ENCODE results near the gene CSK. TPM values are rescaled to one million over a fixed set of nuclear protein-coding genes. Genes with fewer than 3 reads are reported as not detected.

CSK gene
- total RNA-seq, 1 experiment from 2014 or later = 103 TPM

DNA sequence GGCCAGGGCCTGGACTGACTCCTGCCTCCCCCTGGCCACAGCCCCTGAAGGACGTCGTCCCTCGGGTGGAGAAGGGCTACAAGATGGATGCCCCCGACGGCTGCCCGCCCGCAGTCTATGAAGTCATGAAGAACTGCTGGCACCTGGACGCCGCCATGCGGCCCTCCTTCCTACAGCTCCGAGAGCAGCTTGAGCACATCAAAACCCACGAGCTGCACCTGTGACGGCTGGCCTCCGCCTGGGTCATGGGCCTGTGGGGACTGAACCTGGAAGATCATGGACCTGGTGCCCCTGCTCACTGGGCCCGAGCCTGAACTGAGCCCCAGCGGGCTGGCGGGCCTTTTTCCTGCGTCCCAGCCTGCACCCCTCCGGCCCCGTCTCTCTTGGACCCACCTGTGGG is 20.4 kb downstream of the CSK start:
- Histone ChIP-seq H3K4me3 (ENCODE audit: low read depth, low read length, poor library complexity, severe bottlenecking) (no peak overlapping the region), H3K27me3 (replicated peaks; ENCODE audit: insufficient read depth, low read depth, low read length, poor library complexity) (no peaks in the 10 kb centered on the region), H3K36me3 (ENCODE audit: insufficient read depth, low read length, poor library complexity, severe bottlenecking) (peaks cover 40% of the 10 kb centered on the region), H3K4me1 (ENCODE audit: insufficient read depth, low read length, poor library complexity, severe bottlenecking) (no peaks in the 10 kb centered on the region), H3K27ac (ENCODE audit: low read depth, low read length, poor library complexity, severe bottlenecking) (no peak overlapping the region), H3K9me3 (ENCODE audit: low read depth, low read length, poor library complexity, severe bottlenecking) (no peaks in the 10 kb centered on the region)
- CTCF ChIA-PET = no interaction called here
- POLR2A ChIA-PET (ENCODE audit: low non-redundant PET) = no interaction called here
- intact Hi-C loops (cut with micrococcal nuclease; ENCODE audit: unreplicated experiment) = no loop called here
- no peak for TF ChIP-seq EZH2 (IDR thresholded peaks at IDR 0.05; ENCODE audit: borderline replicate concordance, low read depth, low read length, poor library complexity, severe bottlenecking)
- TF ChIP-seq, protein P1, sequence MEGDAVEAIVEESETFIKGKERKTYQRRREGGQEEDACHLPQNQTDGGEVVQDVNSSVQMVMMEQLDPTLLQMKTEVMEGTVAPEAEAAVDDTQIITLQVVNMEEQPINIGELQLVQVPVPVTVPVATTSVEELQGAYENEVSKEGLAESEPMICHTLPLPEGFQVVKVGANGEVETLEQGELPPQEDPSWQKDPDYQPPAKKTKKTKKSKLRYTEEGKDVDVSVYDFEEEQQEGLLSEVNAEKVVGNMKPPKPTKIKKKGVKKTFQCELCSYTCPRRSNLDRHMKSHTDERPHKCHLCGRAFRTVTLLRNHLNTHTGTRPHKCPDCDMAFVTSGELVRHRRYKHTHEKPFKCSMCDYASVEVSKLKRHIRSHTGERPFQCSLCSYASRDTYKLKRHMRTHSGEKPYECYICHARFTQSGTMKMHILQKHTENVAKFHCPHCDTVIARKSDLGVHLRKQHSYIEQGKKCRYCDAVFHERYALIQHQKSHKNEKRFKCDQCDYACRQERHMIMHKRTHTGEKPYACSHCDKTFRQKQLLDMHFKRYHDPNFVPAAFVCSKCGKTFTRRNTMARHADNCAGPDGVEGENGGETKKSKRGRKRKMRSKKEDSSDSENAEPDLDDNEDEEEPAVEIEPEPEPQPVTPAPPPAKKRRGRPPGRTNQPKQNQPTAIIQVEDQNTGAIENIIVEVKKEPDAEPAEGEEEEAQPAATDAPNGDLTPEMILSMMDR (conservative IDR thresholded peaks at IDR 0.05; ENCODE audit: low read depth, low read length) = no peak
- BruUV-seq (replicated peaks) = TSS peak; percentile 43
- no peak for DNase-seq (ENCODE audit: low spot score)

DNA sequence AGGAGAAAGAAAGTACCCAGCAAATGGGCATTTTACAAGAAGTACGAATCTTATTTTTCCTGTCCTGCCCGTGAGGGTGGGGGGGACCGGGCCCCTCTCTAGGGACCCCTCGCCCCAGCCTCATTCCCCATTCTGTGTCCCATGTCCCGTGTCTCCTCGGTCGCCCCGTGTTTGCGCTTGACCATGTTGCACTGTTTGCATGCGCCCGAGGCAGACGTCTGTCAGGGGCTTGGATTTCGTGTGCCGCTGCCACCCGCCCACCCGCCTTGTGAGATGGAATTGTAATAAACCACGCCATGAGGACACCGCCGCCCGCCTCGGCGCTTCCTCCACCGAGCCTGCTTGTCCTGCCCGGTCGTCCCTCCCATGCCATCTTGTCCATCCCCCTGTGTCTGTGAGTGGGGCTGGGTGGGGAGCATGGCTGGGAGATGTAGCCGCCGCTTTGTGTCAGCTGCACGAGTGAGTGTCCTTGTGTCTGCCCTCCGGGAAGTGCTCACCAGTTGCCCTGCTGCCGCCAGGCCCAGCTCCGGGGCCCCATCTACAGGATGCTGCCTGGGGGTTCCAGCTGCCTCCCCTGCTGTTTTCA is 21.1 kb downstream of the CSK start:
- ChIA-PET CTCF (interaction anchor here (0.6 kb wide), 2 partner anchors 32 to 137 kb away, joined by 3 to 4 read pairs; no protein-coding TSS in a partner anchor), POLR2A (ENCODE audit: low non-redundant PET) (no interaction called here)
- H3K9me3 ChIP-seq (ENCODE audit: low read depth, low read length, poor library complexity, severe bottlenecking) = no peaks in the 10 kb centered on the region
- H3K4me1 ChIP-seq (ENCODE audit: insufficient read depth, low read length, poor library complexity, severe bottlenecking) = no peaks in the 10 kb centered on the region
- intact Hi-C loops (cut with micrococcal nuclease; ENCODE audit: unreplicated experiment) = no loop called here
- no peak for TF ChIP-seq EZH2 (IDR thresholded peaks at IDR 0.05; ENCODE audit: borderline replicate concordance, low read depth, low read length, poor library complexity, severe bottlenecking)
- H3K36me3 ChIP-seq (ENCODE audit: insufficient read depth, low read length, poor library complexity, severe bottlenecking) = peaks cover 40% of the 10 kb centered on the region
- H3K27ac ChIP-seq (ENCODE audit: low read depth, low read length, poor library complexity, severe bottlenecking) = no peak overlapping the region
- no peaks in the 10 kb centered on the region for H3K27me3 ChIP-seq (replicated peaks; ENCODE audit: insufficient read depth, low read depth, low read length, poor library complexity)
- H3K4me3 ChIP-seq (ENCODE audit: low read depth, low read length, poor library complexity, severe bottlenecking) = no peak overlapping the region
- BruUV-seq (replicated peaks) = no TSS peak
- DNase-seq (ENCODE audit: low spot score) = no peak

DNA sequence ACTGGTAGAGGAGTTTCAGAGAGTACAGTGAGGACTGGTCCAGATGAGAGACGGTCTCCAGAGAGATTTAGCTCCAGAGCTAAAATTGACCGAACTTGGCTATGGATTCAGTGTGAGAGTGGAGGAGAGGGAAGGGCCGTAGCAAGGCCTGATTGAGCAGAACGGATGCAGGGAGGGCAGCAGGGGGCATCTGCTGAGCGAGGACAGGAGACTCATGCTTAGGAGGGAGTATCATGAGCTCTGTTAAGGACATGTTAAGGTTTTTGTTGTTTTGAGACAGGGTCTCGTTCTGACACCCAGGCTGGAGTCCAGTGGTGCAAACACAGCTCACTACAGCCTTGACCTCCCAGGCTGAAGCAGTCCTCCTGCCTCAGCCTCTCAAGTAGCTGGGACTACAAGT is 23.1 kb downstream of the CSK start:
- CTCF ChIA-PET = no interaction called here
- no peaks in the 10 kb centered on the region for H3K9me3 ChIP-seq (ENCODE audit: low read depth, low read length, poor library complexity, severe bottlenecking)
- intact Hi-C loops (cut with micrococcal nuclease; ENCODE audit: unreplicated experiment) = no loop called here
- TF ChIP-seq EZH2 (IDR thresholded peaks at IDR 0.05; ENCODE audit: borderline replicate concordance, low read depth, low read length, poor library complexity, severe bottlenecking) = no peak
- TF ChIP-seq, protein P1 (conservative IDR thresholded peaks at IDR 0.05; ENCODE audit: low read depth, low read length) = no peak
- POLR2A ChIA-PET (ENCODE audit: low non-redundant PET) = no interaction called here
- H3K36me3 ChIP-seq (ENCODE audit: insufficient read depth, low read length, poor library complexity, severe bottlenecking) = peaks cover 34% of the 10 kb centered on the region
- no peak overlapping the region for H3K4me3 ChIP-seq (ENCODE audit: low read depth, low read length, poor library complexity, severe bottlenecking)
- H3K27ac ChIP-seq (ENCODE audit: low read depth, low read length, poor library complexity, severe bottlenecking) = no peak overlapping the region
- no peak for DNase-seq (ENCODE audit: low spot score)
- no TSS peak for BruUV-seq (replicated peaks)
- H3K27me3 ChIP-seq (replicated peaks; ENCODE audit: insufficient read depth, low read depth, low read length, poor library complexity) = no peaks in the 10 kb centered on the region
- no peaks in the 10 kb centered on the region for H3K4me1 ChIP-seq (ENCODE audit: insufficient read depth, low read length, poor library complexity, severe bottlenecking)

DNA sequence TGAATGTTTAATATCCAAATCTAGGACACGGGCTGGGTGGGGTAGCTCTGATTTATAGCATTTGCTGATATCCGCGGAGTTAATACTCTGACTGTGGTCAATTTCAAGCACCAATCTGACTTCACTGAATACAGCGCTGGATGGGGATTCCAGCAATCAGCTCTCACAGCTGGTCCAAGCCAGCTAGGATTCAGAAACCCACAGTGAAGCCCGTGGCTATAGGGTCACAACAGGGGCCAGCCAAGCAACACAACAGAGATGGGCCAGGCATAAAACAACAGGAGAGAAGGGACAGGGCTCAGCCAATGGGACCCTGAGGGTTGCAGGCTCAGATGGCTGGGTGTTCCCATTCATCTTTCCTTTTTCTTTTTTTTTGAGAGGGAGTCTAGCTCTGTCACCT is 25.4 kb downstream of the CSK start:
- Histone ChIP-seq H3K9me3 (ENCODE audit: low read depth, low read length, poor library complexity, severe bottlenecking) (no peaks in the 10 kb centered on the region), H3K36me3 (ENCODE audit: insufficient read depth, low read length, poor library complexity, severe bottlenecking) (peaks cover 11% of the 10 kb centered on the region), H3K27me3 (replicated peaks; ENCODE audit: insufficient read depth, low read depth, low read length, poor library complexity) (no peaks in the 10 kb centered on the region), H3K4me3 (ENCODE audit: low read depth, low read length, poor library complexity, severe bottlenecking) (no peak overlapping the region), H3K27ac (ENCODE audit: low read depth, low read length, poor library complexity, severe bottlenecking) (no peak overlapping the region), H3K4me1 (ENCODE audit: insufficient read depth, low read length, poor library complexity, severe bottlenecking) (no peaks in the 10 kb centered on the region)
- no peak for DNase-seq (ENCODE audit: low spot score)
- CTCF ChIA-PET = no interaction called here
- intact Hi-C loops (cut with micrococcal nuclease; ENCODE audit: unreplicated experiment) = no loop called here
- POLR2A ChIA-PET (ENCODE audit: low non-redundant PET) = no interaction called here
- no peak for TF ChIP-seq EZH2 (IDR thresholded peaks at IDR 0.05; ENCODE audit: borderline replicate concordance, low read depth, low read length, poor library complexity, severe bottlenecking)
- TF ChIP-seq, protein P1 (conservative IDR thresholded peaks at IDR 0.05; ENCODE audit: low read depth, low read length) = no peak
- BruUV-seq (replicated peaks) = no TSS peak
